Panc1 (cell line): ENCODE measurements around the gene MEGF8. TPM values are rescaled to one million over a fixed set of nuclear protein-coding genes. Genes with fewer than 3 reads are reported as not detected.

Source experiments
- ATAC-seq: fragments of 200-7000 bp; cut with Tn5 transposase; 2 replicates; pipeline ENCODE4 v1.9.1; 2020; ENCODE audit warnings: mild to moderate bottlenecking, moderate library complexity
- BruUV-seq: library from RNA; stranded (reverse); fragments of 400-500 nt; replicated peaks from 2 replicates; lab custom pipeline; 2021; lab: Mats Ljungman, UMichigan
- CTCF ChIA-PET: fragments of 300-600 bp; sonication (Branson Sonifier 250); formaldehyde crosslinking; loops from one replicate; lab custom pipeline; 2022; ENCODE audit warnings: antibody characterized with exemption; lab: Charles Lee
- POLR2A ChIA-PET: fragments of 300-600 bp; sonication (Branson Sonifier 250); formaldehyde crosslinking; loops from one replicate; lab custom pipeline; 2022; ENCODE audit warnings: antibody characterized with exemption; lab: Charles Lee
- DNase-seq: peaks from one replicate; pipeline ENCODE4 v3.0.0-alpha.2; 2010; ENCODE audit warnings: low read depth, low spot score
- H3K27ac ChIP-seq: 2 replicates; pipeline ENCODE4 v1.5.1; 2011; ENCODE audit warnings: mild to moderate bottlenecking, low read length, inconsistent platforms
- H3K27me3 ChIP-seq: fragments of 200-500 bp; sonication (Bioruptor generic); 2 replicates; pipeline ENCODE4 v1.6.0; 2014; ENCODE audit warnings: low read length, inconsistent platforms; ENCODE audit not compliant: control insufficient read depth, insufficient read depth
- H3K36me3 ChIP-seq: fragments of 200-500 bp; sonication (Bioruptor generic); 2 replicates; pipeline ENCODE4 v1.5.1; 2014; ENCODE audit warnings: inconsistent platforms, mild to moderate bottlenecking, low read length, moderate library complexity; ENCODE audit not compliant: control insufficient read depth, insufficient read depth
- H3K4me1 ChIP-seq: 2 replicates; pipeline ENCODE4 v1.5.1; 2011; ENCODE audit warnings: inconsistent platforms, mild to moderate bottlenecking, low read length, moderate library complexity; ENCODE audit not compliant: control insufficient read depth, insufficient read depth
- H3K4me3 ChIP-seq, 2 experiments: 2 replicates each; pipeline ENCODE4 v1.5.1; 2011 to 2012; ENCODE audit warnings: low read depth in 2 of 2, low read length in 2 of 2, mild to moderate bottlenecking in 2 of 2, inconsistent platforms in 1 of 2, moderate library complexity in 1 of 2
- H3K9me3 ChIP-seq: fragments of 200-500 bp; sonication (Bioruptor generic); 2 replicates; pipeline ENCODE4 v1.5.1; 2014; ENCODE audit warnings: low read depth, mild to moderate bottlenecking, inconsistent platforms, low read length, moderate library complexity; ENCODE audit not compliant: control insufficient read depth, insufficient read depth
- POLR2AphosphoS5 ChIP-seq: IDR thresholded peaks from 2 replicates; pipeline ENCODE4 v1.6.1; 2012; ENCODE audit warnings: mild to moderate bottlenecking, low read depth, low read length, moderate library complexity
- SIN3A ChIP-seq: IDR thresholded peaks from 2 replicates; pipeline ENCODE4 v1.6.1; 2012; ENCODE audit warnings: low read depth, mild to moderate bottlenecking, low read length, moderate library complexity, borderline replicate concordance; ENCODE audit not compliant: insufficient read depth
- TCF7L2 ChIP-seq: IDR thresholded peaks from 2 replicates; pipeline ENCODE4 v1.6.1; 2011; ENCODE audit warnings: mild to moderate bottlenecking, low read depth, low read length, inconsistent platforms
- in situ Hi-C: cut with HindIII; loops from 2 replicates; pipeline ENCODE4 v1.10.0; 2016; ENCODE audit warnings: low sequenced_read_pairs, low pct_unique_long_range_greater_than_20kb
- intact Hi-C: fragments of 100-400 bp; cut with micrococcal nuclease; formaldehyde crosslinking; loops from one replicate; pipeline ENCODE4 v1.10.0; 2022; ENCODE audit not compliant: unreplicated experiment
- total RNA-seq: library from RNA; stranded (reverse); gene quantifications from one replicate; pipeline ENCODE4 v1.2.1, GENCODE V29; 2021; ENCODE audit not compliant: unreplicated experiment
- TF ChIP-seq, protein P1 (sequence below), 2 experiments: IDR thresholded peaks; 2 replicates each; pipeline ENCODE4 v1.6.1; 2011 to 2012; ENCODE audit warnings: low read depth in 2 of 2, control low read depth in 1 of 2, low read length in 1 of 2, mild to moderate bottlenecking in 1 of 2, moderate library complexity in 1 of 2; ENCODE audit not compliant: insufficient read depth in 1 of 2
- TF ChIP-seq, protein P2 (sequence below): fragments of 450-650 bp; IDR thresholded peaks from 2 replicates; pipeline ENCODE4 v1.5.1; 2017; ENCODE audit warnings: mild to moderate bottlenecking

Gene MEGF8
- total RNA-seq, 1 experiment from 2014 or later: 14.2 TPM

DNA sequence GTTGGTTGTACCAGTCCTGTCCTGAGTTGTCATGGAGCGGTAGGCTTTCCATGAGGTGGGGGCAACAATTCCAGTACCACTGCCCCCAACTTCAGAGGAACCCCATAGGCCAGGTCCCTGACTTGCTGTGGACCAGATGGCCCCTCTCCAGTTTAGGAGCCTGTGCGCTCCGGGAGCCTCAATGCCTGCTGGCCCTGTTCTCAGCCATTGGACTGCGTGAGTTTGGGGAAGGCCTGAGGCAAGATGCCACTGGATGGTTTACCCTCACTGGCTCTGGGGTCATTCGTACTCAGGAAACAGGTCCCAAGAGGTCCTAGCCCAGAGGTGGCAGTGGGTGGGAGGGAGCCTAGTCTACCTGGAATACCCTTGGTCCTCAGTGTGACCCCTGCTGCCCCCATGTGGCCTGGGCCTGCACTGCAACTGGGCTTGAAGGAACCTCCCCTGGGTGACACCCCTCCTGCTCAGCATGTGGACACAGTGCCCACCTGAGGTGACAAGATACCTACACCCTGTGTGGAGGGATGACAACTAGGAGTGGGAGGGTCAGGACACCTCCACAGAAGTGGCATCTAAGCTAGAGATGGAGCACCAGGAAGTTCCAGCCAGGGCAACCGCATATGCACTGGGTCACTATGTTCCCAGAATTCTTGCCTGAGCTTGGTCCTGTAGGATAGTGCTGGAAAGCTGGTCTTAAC is 29.5 kb upstream of the MEGF8 start:
- Histone ChIP-seq H3K4me1 (no peaks in the 10 kb centered on the region), H3K9me3 (no peaks in the 10 kb centered on the region), H3K4me3 (no peak overlapping the region), H3K36me3 (no peaks in the 10 kb centered on the region), H3K27me3 (no peaks in the 10 kb centered on the region), H3K27ac (0 out of 2 replicates have a peak overlapping the region, but pooled peaks have one; percentile 12)
- ChIA-PET CTCF (interaction anchor here (0.5 to 0.6 kb wide), 2 partner anchors 12 to 50 kb away, joined by 3 read pairs; no protein-coding TSS in a partner anchor), POLR2A (interaction anchor here (0.5 kb wide), 1 partner anchor 47 kb away, joined by 6 read pairs; no protein-coding TSS in a partner anchor)
- BruUV-seq: no TSS peak
- intact Hi-C loops: no loop called here
- DNase-seq (no peak), ATAC-seq (peak; percentile 87)
- TF ChIP-seq, protein P1, sequence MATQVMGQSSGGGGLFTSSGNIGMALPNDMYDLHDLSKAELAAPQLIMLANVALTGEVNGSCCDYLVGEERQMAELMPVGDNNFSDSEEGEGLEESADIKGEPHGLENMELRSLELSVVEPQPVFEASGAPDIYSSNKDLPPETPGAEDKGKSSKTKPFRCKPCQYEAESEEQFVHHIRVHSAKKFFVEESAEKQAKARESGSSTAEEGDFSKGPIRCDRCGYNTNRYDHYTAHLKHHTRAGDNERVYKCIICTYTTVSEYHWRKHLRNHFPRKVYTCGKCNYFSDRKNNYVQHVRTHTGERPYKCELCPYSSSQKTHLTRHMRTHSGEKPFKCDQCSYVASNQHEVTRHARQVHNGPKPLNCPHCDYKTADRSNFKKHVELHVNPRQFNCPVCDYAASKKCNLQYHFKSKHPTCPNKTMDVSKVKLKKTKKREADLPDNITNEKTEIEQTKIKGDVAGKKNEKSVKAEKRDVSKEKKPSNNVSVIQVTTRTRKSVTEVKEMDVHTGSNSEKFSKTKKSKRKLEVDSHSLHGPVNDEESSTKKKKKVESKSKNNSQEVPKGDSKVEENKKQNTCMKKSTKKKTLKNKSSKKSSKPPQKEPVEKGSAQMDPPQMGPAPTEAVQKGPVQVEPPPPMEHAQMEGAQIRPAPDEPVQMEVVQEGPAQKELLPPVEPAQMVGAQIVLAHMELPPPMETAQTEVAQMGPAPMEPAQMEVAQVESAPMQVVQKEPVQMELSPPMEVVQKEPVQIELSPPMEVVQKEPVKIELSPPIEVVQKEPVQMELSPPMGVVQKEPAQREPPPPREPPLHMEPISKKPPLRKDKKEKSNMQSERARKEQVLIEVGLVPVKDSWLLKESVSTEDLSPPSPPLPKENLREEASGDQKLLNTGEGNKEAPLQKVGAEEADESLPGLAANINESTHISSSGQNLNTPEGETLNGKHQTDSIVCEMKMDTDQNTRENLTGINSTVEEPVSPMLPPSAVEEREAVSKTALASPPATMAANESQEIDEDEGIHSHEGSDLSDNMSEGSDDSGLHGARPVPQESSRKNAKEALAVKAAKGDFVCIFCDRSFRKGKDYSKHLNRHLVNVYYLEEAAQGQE (IDR thresholded peaks at IDR 0.05; ENCODE audit: insufficient read depth in 1 of 2, low read depth in 2 of 2, low read length in 1 of 2): 0 out of 4 replicates have a peak, but pooled peaks of 1 of the 2 experiments have one; percentile 27
- TF ChIP-seq, protein P2, sequence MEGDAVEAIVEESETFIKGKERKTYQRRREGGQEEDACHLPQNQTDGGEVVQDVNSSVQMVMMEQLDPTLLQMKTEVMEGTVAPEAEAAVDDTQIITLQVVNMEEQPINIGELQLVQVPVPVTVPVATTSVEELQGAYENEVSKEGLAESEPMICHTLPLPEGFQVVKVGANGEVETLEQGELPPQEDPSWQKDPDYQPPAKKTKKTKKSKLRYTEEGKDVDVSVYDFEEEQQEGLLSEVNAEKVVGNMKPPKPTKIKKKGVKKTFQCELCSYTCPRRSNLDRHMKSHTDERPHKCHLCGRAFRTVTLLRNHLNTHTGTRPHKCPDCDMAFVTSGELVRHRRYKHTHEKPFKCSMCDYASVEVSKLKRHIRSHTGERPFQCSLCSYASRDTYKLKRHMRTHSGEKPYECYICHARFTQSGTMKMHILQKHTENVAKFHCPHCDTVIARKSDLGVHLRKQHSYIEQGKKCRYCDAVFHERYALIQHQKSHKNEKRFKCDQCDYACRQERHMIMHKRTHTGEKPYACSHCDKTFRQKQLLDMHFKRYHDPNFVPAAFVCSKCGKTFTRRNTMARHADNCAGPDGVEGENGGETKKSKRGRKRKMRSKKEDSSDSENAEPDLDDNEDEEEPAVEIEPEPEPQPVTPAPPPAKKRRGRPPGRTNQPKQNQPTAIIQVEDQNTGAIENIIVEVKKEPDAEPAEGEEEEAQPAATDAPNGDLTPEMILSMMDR: peak; percentile 91
- TF ChIP-seq SIN3A (no peak), TCF7L2 (no peak), POLR2AphosphoS5 (peak; percentile 39; the same call in 1 of the 2 replicates)
- in situ Hi-C loops: no loop called here

DNA sequence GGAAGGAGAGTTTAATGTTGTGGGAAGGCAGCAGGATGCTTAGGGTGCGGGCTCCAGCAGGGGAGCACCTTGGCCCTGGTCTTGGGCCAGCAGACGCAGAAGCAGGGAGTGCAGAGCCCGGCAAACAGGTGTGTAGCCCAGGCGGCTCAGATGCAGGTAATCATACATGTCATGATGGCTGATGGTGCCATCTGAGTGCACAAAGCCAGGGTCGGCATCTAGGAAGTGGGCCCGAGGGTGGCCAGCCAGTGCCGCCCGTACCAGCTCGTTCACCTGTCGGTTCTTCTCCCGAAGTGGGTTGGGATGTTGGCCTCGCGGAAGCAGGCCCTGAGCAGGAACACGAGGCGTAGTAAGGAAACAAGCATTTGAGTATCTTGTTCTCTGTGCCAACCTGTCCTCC is 28.4 kb upstream of the MEGF8 start:
- Histone ChIP-seq H3K36me3 (no peaks in the 10 kb centered on the region; the same call in 1 of the 2 replicates), H3K4me3 (no peak overlapping the region), H3K9me3 (no peaks in the 10 kb centered on the region), H3K27me3 (no peaks in the 10 kb centered on the region), H3K27ac (no peak overlapping the region), H3K4me1 (peaks cover 6% of the 10 kb centered on the region; the same call in 1 of the 2 replicates)
- no peak for ATAC-seq
- no peak for DNase-seq
- in situ Hi-C loops: no loop called here
- TF ChIP-seq TCF7L2: no peak
- 0 out of 2 replicates have a peak, but pooled peaks have one; percentile 7 for TF ChIP-seq POLR2AphosphoS5
- TF ChIP-seq, protein P1 (IDR thresholded peaks at IDR 0.05; ENCODE audit: insufficient read depth in 1 of 2, low read depth in 2 of 2, low read length in 1 of 2): no peak
- TF ChIP-seq, protein P2: no peak
- TF ChIP-seq SIN3A: no peak
- intact Hi-C loops: no loop called here
- CTCF ChIA-PET: no interaction called here
- POLR2A ChIA-PET: no interaction called here
- BruUV-seq: no TSS peak
